Islet of Langerhans (tissue), 1 donor: ENCODE measurements around the gene ZCCHC3.
"Not testable (repeated sequence)": the region's sequence is repeated elsewhere in the genome, so short reads cannot be mapped to it uniquely, and the experiment has no call there.

Experiments
- FAIRE-seq: peaks from one replicate; lab custom pipeline; 2011; peaks lifted over from hg19 to GRCh38; lab: Jason Lieb, UNC

The ZCCHC3 gene

GRCh38 chr20:297098-297924 is at the start of gene ZCCHC3:
Gene ZCCHC3 (plus strand): TSS chr20:297570. CDS start chr20:297587, 17 bp downstream.
- no peak for FAIRE-seq

GRCh38 chr20:251354-251753 is 46.0 kb upstream of the ZCCHC3 start:
- no peak for FAIRE-seq

GRCh38 chr20:252801-253200 is 44.6 kb upstream of the ZCCHC3 start:
- FAIRE-seq = no peak

- not testable (repeated sequence) for FAIRE-seq
Observed at GRCh38 chr20:253447-253846, 43.9 kb upstream of the ZCCHC3 start.

GRCh38 chr20:257419-257818 is 40.0 kb upstream of the ZCCHC3 start, which contains the start of gene DEFB132:
Gene DEFB132 (plus strand): TSS chr20:257724. CDS start chr20:257779, 55 bp downstream.
- no peak for FAIRE-seq

GRCh38 chr20:258269-258858 is 39.0 kb upstream of the ZCCHC3 start:
- FAIRE-seq = no peak

- no peak for FAIRE-seq
Observed at GRCh38 chr20:258963-259362, 38.4 kb upstream of the ZCCHC3 start.

- no peak for FAIRE-seq
Observed at GRCh38 chr20:259981-260380, 37.4 kb upstream of the ZCCHC3 start.

GRCh38 chr20:263701-264100 is 33.7 kb upstream of the ZCCHC3 start:
- no peak for FAIRE-seq

- FAIRE-seq = no peak
Observed at GRCh38 chr20:266596-267562, 30.5 kb upstream of the ZCCHC3 start.

- FAIRE-seq = no peak
Observed at GRCh38 chr20:270517-270916, 26.9 kb upstream of the ZCCHC3 start.

- no peak for FAIRE-seq
Observed at GRCh38 chr20:271069-271468, 26.3 kb upstream of the ZCCHC3 start.

- no peak for FAIRE-seq
Observed at GRCh38 chr20:271528-271927, 25.8 kb upstream of the ZCCHC3 start.

- no peak for FAIRE-seq
Observed at GRCh38 chr20:272718-273117, 24.7 kb upstream of the ZCCHC3 start.

GRCh38 chr20:273884-274283 is 23.5 kb upstream of the ZCCHC3 start:
- FAIRE-seq = no peak

GRCh38 chr20:275791-276190 is 21.6 kb upstream of the ZCCHC3 start:
- FAIRE-seq = no peak

GRCh38 chr20:276620-277495 is 20.5 kb upstream of the ZCCHC3 start:
- FAIRE-seq = no peak

GRCh38 chr20:277496-277781 is 19.9 kb upstream of the ZCCHC3 start:
- FAIRE-seq = no peak

GRCh38 chr20:278181-278580 is 19.2 kb upstream of the ZCCHC3 start:
- FAIRE-seq = no peak

- no peak for FAIRE-seq
Observed at GRCh38 chr20:278607-279571, 18.5 kb upstream of the ZCCHC3 start.

- FAIRE-seq = no peak
Observed at GRCh38 chr20:284172-284571, 13.2 kb upstream of the ZCCHC3 start.
